ENCODE data around the gene MRPS21. TPM values are rescaled to one million over a fixed set of nuclear protein-coding genes. Genes with fewer than 3 reads are reported as not detected.
A peak's percentile ranks its signal among the peaks of the same experiment; 100 is the strongest.

MRPS21 gene
- total RNA-seq, 4 donors from 2014 or later, result 31.7 to 41.3 (median 38.7) TPM

- Histone ChIP-seq H3K9me3 (no peaks in the 10 kb centered on the region), H3K27ac (peak overlapping the region; percentile 81 to 94 (median 90)), H3K4me3 (peak overlapping the region; percentile 61 to 85 (median 80)), H3K27me3 (no peaks in the 10 kb centered on the region), H3K36me3 (peaks cover 0 to 18% (median under 1%) of the 10 kb centered on the region in 3 donors), H3K4me1 (peaks cover 0 to 35% (median 12%) of the 10 kb centered on the region in 3 donors)
- DNase-seq, result no peak
- intact Hi-C loops (cut with DNase I), result no loop called here
- WGBS, 2 donors, result 73 to 93% methylated on average over 7 of the region's 8 CpGs
- TF ChIP-seq CTCF (IDR thresholded peaks at IDR 0.05) (no peak), POLR2A (IDR thresholded peaks at IDR 0.05) (no peak)
These were observed 27.0 kb downstream of the MRPS21 start for GRCh38 chr1:150320667-150320978.

- Histone ChIP-seq H3K9me3 (no peaks in the 10 kb centered on the region), H3K27ac (peak overlapping the region; percentile 81 to 94 (median 90)), H3K36me3 (peaks cover 6 to 29% (median 10%) of the 10 kb centered on the region in 3 donors), H3K27me3 (no peaks in the 10 kb centered on the region), H3K4me1 (peaks cover 0 to 35% (median 12%) of the 10 kb centered on the region in 3 donors), H3K4me3 (peak overlapping the region; percentile 61 to 85 (median 80))
- intact Hi-C loops (cut with DNase I), result no loop called here
- 0% methylated on average over 9 of the region's 9 CpGs for WGBS, 2 donors
- TF ChIP-seq POLR2A (IDR thresholded peaks at IDR 0.05), result no peak
- TF ChIP-seq CTCF (IDR thresholded peaks at IDR 0.05), result no peak
- no peak for DNase-seq
These were observed 28.1 kb downstream of the MRPS21 start for GRCh38 chr1:150321826-150322166.

- intact Hi-C loops (cut with DNase I), result no loop called here
- TF ChIP-seq CTCF (IDR thresholded peaks at IDR 0.05) (no peak), POLR2A (IDR thresholded peaks at IDR 0.05) (no peak)
- no peaks in the 10 kb centered on the region for H3K9me3 ChIP-seq
- 61 to 77% methylated on average over 3 of the region's 3 CpGs for WGBS, 2 donors
- DNase-seq, result no peak
- H3K4me1 ChIP-seq, result peaks cover 0 to 35% (median 12%) of the 10 kb centered on the region in 3 donors
- H3K27me3 ChIP-seq, result no peaks in the 10 kb centered on the region
- peak overlapping the region in 3 of 4 donors; percentile 81 to 94 (median 89) for H3K27ac ChIP-seq
- H3K36me3 ChIP-seq, result peaks cover 6 to 34% (median 10%) of the 10 kb centered on the region in 3 donors
- peak overlapping the region; percentile 61 to 85 (median 80) for H3K4me3 ChIP-seq
These were observed 28.6 kb downstream of the MRPS21 start for GRCh38 chr1:150322310-150322709.

- Histone ChIP-seq H3K9me3 (no peaks in the 10 kb centered on the region), H3K4me3 (no peak overlapping the region), H3K4me1 (no peaks in the 10 kb centered on the region), H3K36me3 (peaks cover 14 to 100% (median 56%) of the 10 kb centered on the region in 3 donors), H3K27me3 (no peaks in the 10 kb centered on the region), H3K27ac (no peak overlapping the region)
- 85 to 93% methylated on average over 7 of the region's 7 CpGs for WGBS, 2 donors
- no peak for DNase-seq
- intact Hi-C loops (cut with DNase I), result no loop called here
- no peak for TF ChIP-seq POLR2A (IDR thresholded peaks at IDR 0.05)
- TF ChIP-seq CTCF (IDR thresholded peaks at IDR 0.05), result no peak
These were observed 39.1 kb downstream of the MRPS21 start for GRCh38 chr1:150332651-150333290.

GRCh38 chr1:150346316-150346715 is 52.7 kb downstream of the MRPS21 start:
- no peaks in the 10 kb centered on the region for H3K27me3 ChIP-seq
- 79 to 80% methylated on average over 4 of the region's 4 CpGs for WGBS, 2 donors
- TF ChIP-seq CTCF (IDR thresholded peaks at IDR 0.05) (no peak), POLR2A (IDR thresholded peaks at IDR 0.05) (no peak)
- intact Hi-C loops (cut with DNase I), result no loop called here
- no peak for DNase-seq
- no peaks in the 10 kb centered on the region for H3K4me1 ChIP-seq
- H3K4me3 ChIP-seq, result no peak overlapping the region
- peaks cover 13 to 100% (median 44%) of the 10 kb centered on the region in 3 donors for H3K36me3 ChIP-seq
- H3K9me3 ChIP-seq, result no peaks in the 10 kb centered on the region
- H3K27ac ChIP-seq, result no peak overlapping the region

Data from esophagus squamous epithelium (tissue), 5 donors.